Hepatocyte (in vitro differentiated cells): ENCODE results near the gene VPS29.

ENCODE experiments used
- EZH2 ChIP-seq: fragments of 200-600 bp; sonication (generic); IDR thresholded peaks from 2 replicates; pipeline ENCODE4 v1.6.1; 2016; ENCODE audit warnings: antibody characterized with exemption, mild to moderate bottlenecking, borderline replicate concordance
- TF ChIP-seq, protein P1 (sequence below): fragments of 200-600 bp; sonication (generic); IDR thresholded peaks from 2 replicates; pipeline ENCODE4 v1.5.1; 2016; ENCODE audit warnings: antibody characterized with exemption, mild to moderate bottlenecking; ENCODE audit not compliant: poor library complexity

DNA sequence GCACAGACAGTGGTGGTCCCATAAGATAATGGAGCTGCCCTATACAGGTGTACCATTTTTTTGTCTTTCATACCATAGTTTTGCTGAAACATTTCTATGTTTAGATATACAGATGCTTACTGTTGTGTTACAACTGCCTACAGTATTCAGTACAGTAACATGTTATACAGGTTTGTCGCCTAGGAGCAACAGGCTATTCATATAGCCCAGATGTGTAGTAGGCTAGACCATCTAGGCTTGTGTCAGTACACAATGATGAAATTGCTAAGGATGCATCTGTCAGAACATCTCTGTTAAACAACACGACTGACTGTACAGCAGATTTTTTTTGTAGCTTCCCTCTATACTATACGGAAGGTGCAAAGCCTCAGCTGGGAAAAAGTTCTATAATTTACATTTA, 30.7 kb upstream of the VPS29 start:
- TF ChIP-seq EZH2, result no peak
- TF ChIP-seq, protein P1, sequence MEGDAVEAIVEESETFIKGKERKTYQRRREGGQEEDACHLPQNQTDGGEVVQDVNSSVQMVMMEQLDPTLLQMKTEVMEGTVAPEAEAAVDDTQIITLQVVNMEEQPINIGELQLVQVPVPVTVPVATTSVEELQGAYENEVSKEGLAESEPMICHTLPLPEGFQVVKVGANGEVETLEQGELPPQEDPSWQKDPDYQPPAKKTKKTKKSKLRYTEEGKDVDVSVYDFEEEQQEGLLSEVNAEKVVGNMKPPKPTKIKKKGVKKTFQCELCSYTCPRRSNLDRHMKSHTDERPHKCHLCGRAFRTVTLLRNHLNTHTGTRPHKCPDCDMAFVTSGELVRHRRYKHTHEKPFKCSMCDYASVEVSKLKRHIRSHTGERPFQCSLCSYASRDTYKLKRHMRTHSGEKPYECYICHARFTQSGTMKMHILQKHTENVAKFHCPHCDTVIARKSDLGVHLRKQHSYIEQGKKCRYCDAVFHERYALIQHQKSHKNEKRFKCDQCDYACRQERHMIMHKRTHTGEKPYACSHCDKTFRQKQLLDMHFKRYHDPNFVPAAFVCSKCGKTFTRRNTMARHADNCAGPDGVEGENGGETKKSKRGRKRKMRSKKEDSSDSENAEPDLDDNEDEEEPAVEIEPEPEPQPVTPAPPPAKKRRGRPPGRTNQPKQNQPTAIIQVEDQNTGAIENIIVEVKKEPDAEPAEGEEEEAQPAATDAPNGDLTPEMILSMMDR, result no peak
